Measurements from ENCODE around the gene SNRNP70.

- TF ChIP-seq CTCF (conservative IDR thresholded peaks at IDR 0.05 in 1 of 2, IDR thresholded peaks at IDR 0.05 in 1 of 2; ENCODE audit: low read depth in 1 of 2, low read length in 2 of 2) (peak; percentile 57 to 79), EZH2 (IDR thresholded peaks at IDR 0.05; ENCODE audit: low read length, missing control alignments) (no peak)
Observed at GRCh38 chr19:49106648-49107135, 21.4 kb downstream of the SNRNP70 start.
